Parathyroid adenoma (tissue), 2 donors: ENCODE measurements around the gene CAT.

Source experiments
- H2AFZ ChIP-seq: fragments of 300-600 bp; sonication (generic); one replicate; pipeline ENCODE4 v1.7.0; 2017; ENCODE audit warnings: antibody characterized with exemption, mild to moderate bottlenecking
- H3K27ac ChIP-seq: fragments of 300-600 bp; sonication (generic); one replicate; pipeline ENCODE4 v1.7.0; 2017
- H3K27me3 ChIP-seq: fragments of 300-600 bp; sonication (generic); one replicate; pipeline ENCODE4 v1.7.0; 2017; ENCODE audit warnings: low read length; ENCODE audit not compliant: control insufficient read depth, insufficient read depth
- H3K36me3 ChIP-seq: fragments of 300-600 bp; sonication (generic); one replicate; pipeline ENCODE4 v1.7.0; 2017; ENCODE audit warnings: low read length; ENCODE audit not compliant: control insufficient read depth, insufficient read depth
- H3K4me1 ChIP-seq: fragments of 300-600 bp; sonication (generic); one replicate; pipeline ENCODE4 v1.7.0; 2017; ENCODE audit warnings: control low read depth
- H3K4me2 ChIP-seq: fragments of 300-600 bp; sonication (generic); one replicate; pipeline ENCODE4 v1.7.0; 2017; ENCODE audit warnings: low read length
- H3K4me3 ChIP-seq: fragments of 300-600 bp; sonication (generic); one replicate; pipeline ENCODE4 v1.7.0; 2017; ENCODE audit warnings: low read depth, low read length
- H3K79me2 ChIP-seq: fragments of 300-600 bp; sonication (generic); one replicate; pipeline ENCODE4 v1.7.0; 2017; ENCODE audit warnings: control low read depth
- H3K9ac ChIP-seq: fragments of 300-600 bp; sonication (generic); one replicate; pipeline ENCODE4 v1.7.0; 2017; ENCODE audit warnings: mild to moderate bottlenecking
- H3K9me3 ChIP-seq: fragments of 300-600 bp; sonication (generic); one replicate; pipeline ENCODE4 v1.7.0; 2017; ENCODE audit warnings: low read length; ENCODE audit not compliant: control insufficient read depth
- CTCF ChIP-seq: fragments of 300-600 bp; sonication (generic); IDR thresholded peaks from one replicate; pipeline ENCODE4 v1.7.0; 2017; ENCODE audit warnings: antibody characterized with exemption, mild to moderate bottlenecking
- donor health status: primary hyperparathyroidism.

CAT gene

GRCh38 chr11:34476849-34477248, 38.1 kb downstream of the CAT start:
- no peak for TF ChIP-seq CTCF
- Histone ChIP-seq H3K36me3 (no peaks in the 10 kb centered on the region), H3K27ac (no peak overlapping the region), H2AFZ (no peak overlapping the region), H3K4me2 (no peak overlapping the region), H3K4me1 (no peaks in the 10 kb centered on the region), H3K4me3 (no peak overlapping the region), H3K9me3 (no peaks in the 10 kb centered on the region), H3K27me3 (no peaks in the 10 kb centered on the region), H3K9ac (no peak overlapping the region), H3K79me2 (no peaks in the 10 kb centered on the region)

- Histone ChIP-seq H3K36me3 (no peaks in the 10 kb centered on the region), H3K79me2 (no peaks in the 10 kb centered on the region), H3K9me3 (no peaks in the 10 kb centered on the region), H3K4me2 (no peak overlapping the region), H3K4me1 (no peaks in the 10 kb centered on the region), H3K27ac (no peak overlapping the region), H3K9ac (no peak overlapping the region), H2AFZ (no peak overlapping the region), H3K4me3 (no peak overlapping the region), H3K27me3 (no peaks in the 10 kb centered on the region)
- TF ChIP-seq CTCF = no peak
These were observed 40.3 kb downstream of the CAT start for GRCh38 chr11:34478845-34479663.

GRCh38 chr11:34480314-34480713, 41.6 kb downstream of the CAT start:
- no peak overlapping the region for H3K9ac ChIP-seq
- no peaks in the 10 kb centered on the region for H3K27me3 ChIP-seq
- H3K4me3 ChIP-seq = no peak overlapping the region
- H3K4me2 ChIP-seq = no peak overlapping the region
- H2AFZ ChIP-seq = no peak overlapping the region
- no peaks in the 10 kb centered on the region for H3K79me2 ChIP-seq
- H3K4me1 ChIP-seq = no peaks in the 10 kb centered on the region
- no peak overlapping the region for H3K27ac ChIP-seq
- H3K36me3 ChIP-seq = no peaks in the 10 kb centered on the region
- TF ChIP-seq CTCF = no peak
- no peaks in the 10 kb centered on the region for H3K9me3 ChIP-seq

GRCh38 chr11:34481307-34481706, 42.6 kb downstream of the CAT start:
- no peak overlapping the region for H3K4me2 ChIP-seq
- H3K4me1 ChIP-seq = no peaks in the 10 kb centered on the region
- no peak overlapping the region for H3K27ac ChIP-seq
- H3K9ac ChIP-seq = no peak overlapping the region
- H2AFZ ChIP-seq = no peak overlapping the region
- no peak overlapping the region for H3K4me3 ChIP-seq
- no peaks in the 10 kb centered on the region for H3K36me3 ChIP-seq
- H3K27me3 ChIP-seq = no peaks in the 10 kb centered on the region
- TF ChIP-seq CTCF = no peak
- H3K79me2 ChIP-seq = no peaks in the 10 kb centered on the region
- H3K9me3 ChIP-seq = no peaks in the 10 kb centered on the region
